ENCODE results near the gene SP6. TPM values are rescaled to one million over a fixed set of nuclear protein-coding genes. Genes with fewer than 3 reads are reported as not detected.

SP6 gene
- total and polyA plus RNA-seq, 2 of the 8 experiments (the other 6 are each of a cell fraction or from before 2014, with no cell fraction given): 1.2 to 1.5 TPM

DNA sequence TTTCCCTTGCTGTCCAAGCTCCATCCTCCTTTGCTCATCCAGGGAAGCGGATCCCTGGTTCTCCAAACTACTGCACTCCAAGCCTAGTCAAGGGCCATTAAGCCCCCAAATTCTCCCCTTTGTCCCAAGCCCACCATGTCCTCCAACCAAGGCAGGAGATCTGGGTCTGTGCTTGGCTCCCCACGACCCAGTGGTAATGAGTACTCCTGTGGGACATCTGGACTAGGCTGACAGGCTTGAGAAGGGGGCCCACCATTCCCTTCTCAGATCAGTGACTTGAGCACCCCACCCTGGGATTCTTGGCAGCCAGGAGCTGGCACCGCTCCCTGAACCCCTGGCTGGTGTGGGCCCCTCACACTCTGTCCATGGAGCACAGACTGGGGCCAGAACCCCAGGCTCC, 46.5 kb downstream of the SP6 start:
- Histone ChIP-seq H4K5ac (ENCODE audit: insufficient read length, low read depth, low read length) (no peak overlapping the region), H2BK20ac (ENCODE audit: low read length) (no peak overlapping the region), H2BK15ac (ENCODE audit: low read length) (no peak overlapping the region), H2AK5ac (ENCODE audit: low read depth, low read length) (no peak overlapping the region), H2AFZ (ENCODE audit: low read length) (no peak overlapping the region), H4K8ac (ENCODE audit: extremely low read depth, insufficient read depth, low read length) (no peak overlapping the region), H3K79me1 (ENCODE audit: low read depth, low read length) (no peaks in the 10 kb centered on the region), H4K20me1 (replicated peaks in 1 of 2; ENCODE audit: control insufficient read depth in 1 of 2, insufficient read depth in 2 of 2, low read length in 2 of 2) (peaks cover 2% of the 10 kb centered on the region in 2 experiments), H3K4me1 (replicated peaks in 1 of 4; ENCODE audit: control insufficient read depth in 3 of 4, insufficient read depth in 4 of 4, low read length in 3 of 4) (no peaks in the 10 kb centered on the region), H3K14ac (ENCODE audit: insufficient read length) (no peak overlapping the region), H3K23ac (ENCODE audit: insufficient read length) (no peak overlapping the region), H2BK12ac (ENCODE audit: low read depth, low read length) (no peak overlapping the region), H3K23me2 (ENCODE audit: low read depth, low read length) (no peaks in the 10 kb centered on the region), H3K27me3 (replicated peaks in 1 of 4; ENCODE audit: control insufficient read depth in 3 of 4, extremely low read depth in 1 of 4, insufficient read depth in 3 of 4, low read length in 3 of 4) (no peaks in the 10 kb centered on the region), H3K9ac (replicated peaks in 1 of 4; ENCODE audit: extremely low read depth in 1 of 4, low read depth in 3 of 4, low read length in 3 of 4) (no peak overlapping the region), H3K4me2 (ENCODE audit: insufficient read depth in 1 of 2, low read depth in 2 of 2, low read length in 2 of 2) (no peak overlapping the region), H2BK120ac (replicated peaks; ENCODE audit: low read depth, low read length) (no peak overlapping the region), H3K4ac (replicated peaks; ENCODE audit: insufficient read length, low read depth, low read length) (no peak overlapping the region), H3K9me3 (ENCODE audit: insufficient read depth in 2 of 2, low read depth in 1 of 2, low read length in 1 of 2) (no peaks in the 10 kb centered on the region), H2BK5ac (ENCODE audit: low read depth, low read length) (no peak overlapping the region), H3K79me2 (ENCODE audit: control insufficient read depth in 1 of 2, insufficient read depth in 2 of 2, low read length in 2 of 2) (no peaks in the 10 kb centered on the region), H3K18ac (ENCODE audit: extremely low read depth, low read length) (no peak overlapping the region), H3K27ac (ENCODE audit: low read depth, low read length) (no peak overlapping the region), H4K91ac (replicated peaks; ENCODE audit: insufficient read length, low read length) (no peak overlapping the region), H3K36me3 (ENCODE audit: control insufficient read depth in 2 of 4, insufficient read depth in 4 of 4, low read length in 3 of 4) (no peaks in the 10 kb centered on the region; a peak in 1 of 8 replicates), H3K56ac (replicated peaks; ENCODE audit: insufficient read length, low read depth, low read length) (no peak overlapping the region), H3K4me3 (ENCODE audit: extremely low read depth in 1 of 4, insufficient read depth in 2 of 4, low read depth in 3 of 4, low read length in 4 of 4) (no peak overlapping the region)
- WGBS, 2 experiments (ENCODE audit: extremely low coverage in 1 of 2, insufficient coverage in 1 of 2, insufficient read length in 1 of 2, insufficient replicate concordance in 2 of 2, low coverage in 1 of 2, low lambda C conversion rate in 2 of 2, missing lambda C conversion rate in 1 of 2): 83% methylated on average over 3 of the region's 3 CpGs; no CpG with 5 or more reads in 1 of the 2 experiments
- ChIA-PET CTCF (ENCODE audit: partially characterized antibody) (interaction anchor here (0.7 to 5.6 kb wide), 10 partner anchors 11 to 1000 kb away, joined by 3 to 57 read pairs (median 4); partner anchors contain the start of gene OSBPL7), POLR2A (ENCODE audit: partially characterized antibody) (interaction anchor here (1.2 kb wide), 1 partner anchor 44 kb away, joined by 3 read pairs; no protein-coding TSS in a partner anchor)
- DNase-seq (ENCODE audit: low read depth in 1 of 2, low spot score in 2 of 2) (no peak), FAIRE-seq (no peak)
- TF ChIP-seq FOSL1 (IDR thresholded peaks at IDR 0.05; ENCODE audit: insufficient read depth, low read depth, low read length) (no peak), SRF (IDR thresholded peaks at IDR 0.05; ENCODE audit: low read depth, low read length) (no peak), CBX8 (IDR thresholded peaks at IDR 0.05; ENCODE audit: borderline replicate concordance, low read depth, low read length) (no peak), MAX (IDR thresholded peaks at IDR 0.05) (no peak), ATF3 (IDR thresholded peaks at IDR 0.05; ENCODE audit: insufficient read depth, low read depth, low read length) (no peak), CBX5 (IDR thresholded peaks at IDR 0.05; ENCODE audit: low read depth, low read length) (no peak), BACH1 (IDR thresholded peaks at IDR 0.05; ENCODE audit: low read length) (no peak), KDM1A (IDR thresholded peaks at IDR 0.05; ENCODE audit: borderline replicate concordance, low read length) (no peak), BRCA1 (IDR thresholded peaks at IDR 0.05; ENCODE audit: low read depth, low read length) (no peak), GABPA (IDR thresholded peaks at IDR 0.05; ENCODE audit: borderline replicate concordance, insufficient read depth, low read length) (no peak)

All from H1 (cell line).